Measurements from ENCODE around the gene ANTXR2.
"Not testable (repeated sequence)": the region's sequence is repeated elsewhere in the genome, so short reads cannot be mapped to it uniquely, and the experiment has no call there.

The ANTXR2 gene

DNA sequence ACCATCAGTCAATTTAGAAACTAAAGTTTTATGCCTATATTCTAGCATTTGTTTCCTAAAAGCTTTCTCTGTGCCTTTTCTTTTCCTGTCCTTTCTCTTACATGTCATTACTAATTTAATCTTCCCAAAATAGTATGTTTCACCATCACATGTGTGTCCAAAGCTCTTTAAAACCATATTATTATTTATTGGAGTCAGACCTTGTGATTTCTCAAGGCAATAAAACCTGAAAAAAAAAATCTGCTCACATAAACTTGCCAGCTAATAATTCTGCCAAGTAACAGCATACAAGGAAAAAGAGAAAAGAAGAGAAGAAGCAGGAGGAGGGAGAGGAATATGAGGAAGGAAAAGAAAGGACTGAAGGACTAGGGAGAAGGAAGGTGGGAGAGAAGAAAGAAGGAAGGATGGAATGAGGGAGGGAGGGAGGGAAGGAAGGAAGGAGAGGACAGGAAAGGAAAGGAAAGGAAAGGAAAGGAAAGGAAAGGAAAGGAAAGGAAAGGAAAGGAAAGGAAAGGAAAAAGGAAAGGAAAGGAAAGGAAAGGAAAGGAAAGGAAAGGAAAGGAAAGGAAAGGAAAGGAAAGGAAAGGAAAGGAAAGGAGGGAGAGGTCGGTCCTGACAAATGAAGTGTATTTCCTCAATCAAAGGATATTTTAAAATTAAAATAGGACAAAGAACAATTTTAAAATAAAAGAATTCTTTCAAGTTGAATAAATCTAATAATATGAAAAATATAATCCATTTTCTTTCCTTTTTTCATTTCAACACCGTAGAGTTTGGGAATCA is 57.4 kb downstream of the ANTXR2 start:
- no peak for DNase-seq

DNA sequence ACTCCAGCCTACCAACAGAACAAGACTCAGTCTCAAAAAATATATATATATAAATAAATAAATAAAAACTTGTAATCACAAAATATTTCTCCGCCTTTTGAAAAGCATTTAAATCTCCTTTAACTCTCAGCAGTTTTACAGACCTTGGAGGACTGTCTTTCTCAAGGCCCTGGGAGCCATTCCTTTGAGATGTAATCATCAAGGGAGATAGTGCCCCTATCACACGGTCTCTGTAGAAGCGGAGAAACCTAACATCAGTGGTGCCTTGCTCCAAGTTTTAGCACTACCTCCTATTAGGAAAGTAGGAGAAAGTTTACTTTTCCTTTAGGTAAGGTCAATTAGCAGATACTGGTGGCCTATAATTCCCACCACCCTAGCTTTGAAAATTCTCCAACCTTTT is 58.5 kb downstream of the ANTXR2 start:
- no peak for DNase-seq

DNA sequence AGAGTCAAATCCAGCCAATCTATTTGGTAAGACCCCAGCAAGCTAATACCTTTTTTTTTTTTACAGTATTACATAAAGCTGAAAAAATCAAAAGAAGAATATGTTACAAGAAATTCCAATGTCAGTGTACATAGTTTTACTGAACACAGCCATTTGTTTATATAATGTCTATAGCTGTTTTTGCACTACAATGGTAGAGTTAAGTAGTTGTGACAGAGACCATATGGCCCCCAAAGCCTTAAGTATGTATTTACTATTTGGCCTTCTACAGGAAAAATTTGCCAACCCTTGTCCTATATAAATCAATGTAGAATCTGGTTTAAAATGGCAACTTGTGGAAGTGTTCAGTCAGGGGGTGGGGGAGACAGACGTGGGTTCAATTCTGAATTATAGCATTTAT is 60.7 kb downstream of the ANTXR2 start:
- no peak for DNase-seq

DNA sequence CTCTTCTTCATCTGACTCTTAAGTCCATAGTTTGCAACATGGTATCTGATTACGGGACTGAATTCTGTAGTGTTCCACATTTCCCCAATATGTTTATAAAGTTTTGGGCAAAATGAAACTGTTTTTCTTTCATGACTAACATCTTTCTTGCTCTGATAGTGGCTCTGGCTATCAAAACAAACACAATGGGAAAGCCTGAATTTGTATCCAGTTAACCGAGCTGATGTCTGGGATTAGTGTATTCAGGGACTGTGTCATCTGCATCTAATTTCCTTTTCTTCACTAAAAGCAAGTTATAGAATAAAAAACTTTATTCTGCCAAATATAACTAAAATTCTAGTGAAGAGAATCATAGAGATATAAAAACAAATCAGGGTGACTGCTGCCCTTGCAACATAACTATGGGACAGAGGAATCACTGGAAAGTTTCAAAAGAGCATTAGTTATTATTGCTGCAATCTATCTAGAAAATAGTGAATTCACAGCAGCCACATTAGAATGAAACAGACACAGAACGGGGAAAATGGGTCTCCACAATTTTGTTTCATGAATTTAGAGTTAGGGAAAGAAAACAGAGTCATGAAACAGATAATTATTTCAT is 61.3 kb downstream of the ANTXR2 start:
- DNase-seq: no peak

DNA sequence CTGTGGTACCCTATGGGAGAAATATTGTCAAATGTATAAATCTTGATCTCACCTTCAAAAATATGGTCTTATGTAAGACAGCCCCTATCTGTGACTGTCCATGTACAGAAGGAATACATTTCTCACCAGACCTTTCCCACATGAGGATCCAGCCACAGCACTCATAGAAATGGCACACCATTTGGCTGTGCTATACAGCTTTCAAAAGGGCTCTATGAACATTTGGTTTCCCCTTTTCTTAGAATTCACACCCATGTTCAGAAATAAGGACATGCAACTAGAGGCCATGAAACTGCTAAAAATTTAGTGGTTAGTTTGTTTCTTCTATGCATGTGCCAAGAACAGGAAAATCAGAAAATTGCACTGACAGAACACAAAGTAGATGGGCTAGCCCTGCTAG is 62.7 kb downstream of the ANTXR2 start:
- no peak for DNase-seq

DNA sequence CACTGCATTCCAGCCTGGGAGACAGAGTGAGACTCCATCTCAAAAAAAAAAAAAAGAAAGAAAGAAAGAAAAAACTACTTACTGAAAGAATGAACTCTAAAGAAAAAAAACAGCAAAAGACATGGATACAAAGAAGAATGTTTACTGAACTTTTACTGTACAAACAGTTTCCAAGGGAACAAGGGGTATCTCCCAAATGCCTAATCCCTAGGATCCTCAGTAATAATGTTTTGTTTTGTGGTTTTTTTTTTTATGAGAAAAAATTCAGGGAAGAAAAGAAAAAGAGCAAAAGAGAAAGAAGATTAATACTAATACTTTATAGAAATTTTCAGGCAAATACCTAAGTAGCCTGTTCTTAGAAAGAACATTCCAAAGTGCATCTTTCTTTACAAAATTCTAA is 63.2 kb downstream of the ANTXR2 start:
- no peak for DNase-seq

DNA sequence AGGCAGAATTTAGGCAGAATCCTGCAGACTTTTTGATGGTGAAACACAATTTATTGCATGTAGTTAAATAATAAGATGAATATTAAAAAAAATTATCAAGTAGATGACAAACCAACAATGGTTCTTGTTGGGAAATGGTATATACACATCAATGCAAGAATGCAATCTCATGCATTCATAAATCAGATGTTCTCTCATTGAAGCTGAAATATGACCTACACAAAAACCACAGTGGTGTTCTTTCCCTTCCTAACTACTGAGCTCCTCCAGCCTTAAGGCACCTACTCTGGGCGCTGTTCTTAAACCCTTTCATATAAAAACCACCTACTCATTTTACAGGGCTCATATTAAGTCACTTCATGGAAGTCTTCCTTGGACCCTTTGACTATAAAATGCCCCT is 64.1 kb downstream of the ANTXR2 start:
- no peak for DNase-seq

DNA sequence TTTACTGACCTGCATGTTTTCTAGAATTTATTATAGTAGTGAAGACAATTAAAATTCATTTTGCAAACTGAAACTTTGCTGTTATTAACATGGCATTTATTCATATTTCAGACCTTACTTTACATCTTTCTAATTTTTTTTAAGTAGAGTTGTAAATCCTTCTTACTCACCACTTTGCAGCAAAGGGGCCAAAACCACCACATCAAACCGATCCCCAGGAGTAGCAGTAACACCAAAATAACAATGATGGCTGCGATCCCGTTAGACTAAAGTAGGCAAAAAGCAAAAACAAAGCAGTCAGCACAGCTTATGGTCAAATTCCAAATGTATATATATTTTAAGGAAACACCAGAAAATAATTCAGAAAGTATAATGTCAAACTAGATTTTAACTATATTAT is 64.7 kb downstream of the ANTXR2 start:
- no peak for DNase-seq

DNA sequence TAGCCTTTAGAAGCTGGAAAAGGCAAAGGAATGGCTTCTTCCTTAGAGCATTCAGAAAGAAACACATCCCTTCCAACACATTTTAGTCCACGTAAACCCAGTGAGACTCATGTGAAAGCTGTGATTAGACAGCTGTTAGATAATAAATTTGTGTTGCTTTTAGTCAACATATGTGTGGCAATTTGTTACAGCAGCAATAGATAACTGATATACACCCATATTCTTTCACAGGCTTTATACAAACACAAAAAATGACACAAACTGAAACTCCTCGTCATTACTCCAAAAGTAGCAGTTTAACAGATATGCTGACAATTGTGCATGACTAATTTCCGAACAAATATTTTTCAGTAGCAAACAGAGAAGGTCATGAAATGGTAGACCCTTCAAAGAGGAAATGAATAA is 65.3 kb downstream of the ANTXR2 start:
- no peak for DNase-seq

DNA sequence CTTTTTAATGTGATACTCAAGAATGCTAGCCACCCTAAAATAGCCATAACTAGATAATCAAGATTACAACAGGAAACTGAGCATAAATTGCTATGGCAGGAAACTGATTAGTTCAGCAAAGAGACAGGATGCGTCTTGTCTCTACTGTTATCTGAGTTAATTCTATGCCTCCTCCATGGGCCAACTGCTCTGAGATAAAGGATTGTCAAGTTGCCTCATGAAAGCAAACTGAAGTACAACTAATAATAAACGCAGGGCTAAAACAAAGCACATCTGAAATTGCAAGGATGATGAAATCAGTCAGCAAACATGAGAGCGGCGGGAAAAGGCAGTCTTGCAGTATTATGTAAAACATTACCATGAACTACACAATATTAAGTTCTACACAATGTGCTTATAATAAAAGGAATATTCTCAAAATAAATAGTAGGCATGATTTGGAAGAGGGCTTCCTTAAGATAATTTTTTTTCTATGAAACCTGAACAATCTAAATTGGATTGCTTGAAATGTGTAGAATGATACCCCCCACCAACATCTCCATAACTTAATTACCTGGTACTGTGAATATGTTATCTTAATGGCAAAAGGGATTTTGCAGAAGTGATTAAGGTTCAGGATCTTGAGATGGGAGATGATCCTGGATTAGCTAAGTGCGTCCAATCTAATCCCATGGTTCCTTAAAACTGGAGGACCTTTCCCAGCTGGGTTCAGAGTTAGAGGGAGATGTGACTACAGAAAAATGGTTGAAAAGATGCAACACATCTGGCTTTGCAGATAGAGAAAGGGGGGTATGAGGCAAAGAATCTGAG is 65.9 kb downstream of the ANTXR2 start:
- no peak for DNase-seq

DNA sequence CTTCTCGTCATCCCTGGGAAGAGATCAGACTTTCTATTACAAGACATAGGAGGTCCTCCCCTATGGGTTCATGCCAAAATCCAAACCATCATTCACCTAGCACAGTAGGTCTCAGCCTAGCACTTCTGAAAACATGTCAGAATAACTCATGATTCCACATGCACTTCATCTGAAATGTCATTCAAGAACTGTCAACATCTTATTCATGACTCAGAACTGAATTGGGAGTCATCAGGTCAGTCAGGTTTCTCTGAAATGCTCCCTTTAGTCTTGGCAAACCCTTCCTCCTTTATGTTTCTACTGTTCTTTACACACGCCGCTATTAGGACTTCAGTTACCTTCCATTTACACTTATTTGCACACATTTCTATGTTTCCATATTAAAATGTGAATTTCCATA is 67.2 kb downstream of the ANTXR2 start:
- DNase-seq: no peak

DNA sequence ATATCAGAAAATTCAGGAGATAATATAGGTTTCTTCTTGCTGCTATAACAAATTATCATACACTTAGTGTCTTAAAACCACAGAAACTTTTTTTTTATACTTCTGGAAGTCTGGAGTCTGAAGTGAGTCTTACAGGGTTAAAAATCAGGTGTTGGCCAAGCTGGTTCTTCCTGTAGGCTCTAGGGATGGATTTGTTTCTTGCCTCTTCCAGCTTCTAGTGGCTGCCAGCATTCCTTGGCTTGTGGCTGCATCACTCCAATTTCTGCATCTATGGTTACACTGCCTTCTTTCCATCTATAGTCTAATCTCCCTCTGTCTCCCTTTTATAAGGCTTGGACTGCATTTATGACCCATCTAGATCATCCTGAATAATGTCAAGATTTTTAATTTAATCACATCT is 68.7 kb downstream of the ANTXR2 start:
- DNase-seq: no peak

DNA sequence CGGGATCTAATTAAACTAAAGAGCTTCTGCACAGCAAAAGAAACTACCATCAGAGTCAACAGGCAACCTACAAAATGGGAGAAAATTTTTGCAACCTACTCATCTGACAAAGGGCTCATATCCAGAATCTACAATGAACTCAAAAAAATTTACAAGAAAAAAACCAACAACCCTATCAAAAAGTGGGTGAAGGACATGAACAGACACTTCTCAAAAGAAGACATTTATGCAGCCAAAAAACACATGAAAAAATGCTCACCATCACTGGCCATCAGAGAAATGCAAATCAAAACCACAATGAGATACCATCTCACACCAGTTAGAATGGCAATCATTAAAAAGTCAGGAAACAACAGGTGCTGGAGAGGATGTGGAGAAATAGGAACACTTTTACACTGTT is 70.5 kb downstream of the ANTXR2 start:
- DNase-seq: not testable (repeated sequence)

DNA sequence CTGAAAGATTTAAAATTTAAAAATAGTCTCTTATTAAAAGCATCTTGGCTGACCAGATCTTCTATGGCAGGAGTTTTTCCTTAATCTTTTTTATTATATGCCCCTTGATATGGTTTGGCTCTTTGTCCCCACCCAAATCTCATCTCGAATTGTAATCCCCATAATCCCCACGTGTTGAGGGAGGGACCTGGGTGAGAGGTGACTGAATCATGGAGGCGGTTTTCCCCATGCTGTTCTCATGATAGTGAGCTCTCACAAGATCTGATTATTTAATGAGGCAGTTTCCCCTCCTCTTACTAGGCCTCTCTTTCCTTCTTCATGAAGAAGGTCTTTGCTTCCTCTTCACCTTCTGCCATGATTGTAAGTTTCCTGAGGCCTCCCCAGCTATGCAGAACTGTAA is 74.0 kb downstream of the ANTXR2 start:
- not testable (repeated sequence) for DNase-seq

DNA sequence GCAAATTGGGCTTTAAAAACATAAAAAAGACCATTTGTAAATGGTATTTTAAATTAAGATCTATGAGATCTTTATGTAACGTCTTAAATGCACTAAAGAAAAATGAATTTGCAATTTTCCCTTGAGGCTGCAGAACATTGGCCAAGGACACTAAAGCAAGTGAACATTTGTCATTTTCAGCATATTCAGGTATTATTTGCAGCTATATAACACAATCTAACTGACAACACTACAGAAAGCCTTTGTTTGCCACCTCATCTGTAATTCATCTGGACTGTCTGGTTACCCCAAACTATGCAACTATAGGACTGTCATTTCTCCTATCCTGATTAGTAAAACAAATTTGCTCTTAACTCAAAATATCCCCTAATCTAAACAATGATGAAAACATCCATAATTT is 74.8 kb downstream of the ANTXR2 start:
- DNase-seq: no peak

DNA sequence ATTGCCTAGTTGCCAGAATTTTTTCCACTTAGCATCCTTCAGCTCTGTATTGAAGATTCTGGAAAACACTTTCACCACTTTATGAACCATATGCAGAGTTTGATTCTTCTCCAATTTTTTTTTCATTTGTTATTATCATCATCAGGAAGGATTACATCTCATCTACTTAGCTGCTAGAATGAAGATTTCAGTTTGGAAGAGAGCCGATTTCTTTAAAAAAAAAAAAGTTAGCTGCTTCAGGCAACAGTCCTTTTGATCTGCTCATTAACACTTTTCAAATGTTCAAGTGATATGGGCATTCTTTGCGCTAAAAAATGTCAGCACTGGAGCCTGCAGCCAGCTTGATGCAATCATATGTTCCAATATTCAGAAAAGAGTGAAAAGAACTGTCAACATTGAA is 76.2 kb downstream of the ANTXR2 start:
- no peak for DNase-seq

DNA sequence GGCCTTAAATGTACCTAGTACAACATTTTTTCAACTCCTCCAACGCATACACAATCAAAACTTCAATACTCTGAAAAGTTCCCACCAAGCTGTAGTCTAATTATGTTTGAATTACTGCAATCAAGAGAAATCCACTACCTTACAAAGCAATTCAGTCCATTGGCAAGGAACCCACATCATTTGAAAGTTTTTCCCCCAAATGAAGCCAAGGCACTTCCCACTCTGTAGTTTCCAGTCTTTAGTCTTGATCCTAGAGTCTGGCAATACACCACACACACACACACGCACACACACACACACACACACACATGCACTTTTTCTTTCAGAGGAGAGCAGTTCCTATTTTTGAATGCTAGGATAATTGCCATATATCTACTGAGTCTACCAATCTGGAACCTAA is 79.6 kb downstream of the ANTXR2 start:
- no peak for DNase-seq

DNA sequence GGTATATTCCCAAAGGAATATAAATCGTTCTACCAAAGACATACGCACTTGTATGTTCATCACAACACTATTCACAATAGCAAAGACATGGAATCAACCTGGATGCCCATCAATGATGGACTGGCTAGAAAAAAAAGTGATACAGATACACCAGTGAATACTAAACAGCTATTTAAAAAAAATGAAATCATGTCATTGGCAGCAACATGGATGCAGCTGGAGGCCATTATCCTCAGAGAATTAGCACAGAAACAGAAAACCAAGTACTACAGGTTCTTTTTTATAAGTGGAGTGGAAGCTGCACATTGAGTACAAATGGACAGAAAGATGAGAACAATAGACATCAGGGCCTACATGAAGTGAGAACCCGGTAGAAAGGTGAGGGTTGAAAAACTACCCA is 81.4 kb downstream of the ANTXR2 start:
- no peak for DNase-seq

DNA sequence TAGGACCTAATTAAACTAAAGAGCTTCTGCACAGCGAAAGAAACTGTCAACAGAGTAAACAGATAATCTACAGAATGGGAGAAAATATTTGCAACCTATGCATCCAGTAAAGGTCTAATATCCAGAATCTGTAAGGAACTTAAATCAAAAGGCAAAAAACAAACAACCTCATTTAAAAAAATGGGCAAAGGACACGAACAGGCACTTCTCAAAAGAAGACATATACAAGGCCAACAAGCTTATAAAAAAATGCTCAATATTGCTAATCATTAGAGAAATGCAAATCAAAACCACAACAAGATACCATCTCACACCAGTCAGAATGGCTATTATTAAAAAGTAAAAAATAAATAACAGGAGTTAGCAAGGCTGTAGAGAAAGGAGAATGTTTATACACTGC is 81.9 kb downstream of the ANTXR2 start:
- DNase-seq: not testable (repeated sequence)

DNA sequence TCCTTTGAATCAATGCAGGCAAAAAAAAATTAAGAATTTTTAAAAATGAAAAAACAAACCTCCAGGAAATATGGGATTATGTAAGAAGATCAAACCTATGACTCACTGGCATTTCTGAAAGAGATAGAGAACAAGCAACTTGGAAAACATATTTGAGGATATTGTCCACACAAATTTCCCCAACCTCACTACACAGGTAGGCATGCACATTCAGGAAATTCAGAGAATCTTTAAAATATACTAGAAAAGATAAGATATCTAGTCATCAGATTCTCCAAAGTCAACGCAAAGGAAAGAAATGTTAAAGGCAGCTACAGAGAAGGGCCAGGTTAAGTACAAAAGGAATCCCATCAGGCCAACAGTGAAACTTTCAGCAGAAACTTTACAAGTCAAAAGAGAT is 85.6 kb downstream of the ANTXR2 start:
- DNase-seq: no peak

DNA sequence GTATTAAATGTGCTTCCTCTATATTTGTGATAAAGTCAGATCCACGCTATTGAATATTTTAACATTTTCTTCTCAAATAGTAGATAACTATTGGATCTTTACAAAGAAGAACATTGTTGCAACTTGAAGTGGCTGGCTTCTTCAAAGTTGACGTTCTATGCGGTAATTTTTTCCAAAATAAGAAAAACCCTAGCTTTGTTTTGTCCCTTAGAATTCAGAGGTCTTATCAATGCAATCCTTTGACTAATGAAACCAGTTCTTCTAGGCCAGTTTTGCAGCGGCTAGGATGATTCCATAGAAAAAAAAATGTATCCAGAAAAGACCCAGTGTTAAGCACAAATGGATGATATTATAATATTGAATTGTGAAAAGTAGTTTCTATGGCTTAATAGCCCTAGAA is 89.6 kb downstream of the ANTXR2 start:
- no peak for DNase-seq

DNA sequence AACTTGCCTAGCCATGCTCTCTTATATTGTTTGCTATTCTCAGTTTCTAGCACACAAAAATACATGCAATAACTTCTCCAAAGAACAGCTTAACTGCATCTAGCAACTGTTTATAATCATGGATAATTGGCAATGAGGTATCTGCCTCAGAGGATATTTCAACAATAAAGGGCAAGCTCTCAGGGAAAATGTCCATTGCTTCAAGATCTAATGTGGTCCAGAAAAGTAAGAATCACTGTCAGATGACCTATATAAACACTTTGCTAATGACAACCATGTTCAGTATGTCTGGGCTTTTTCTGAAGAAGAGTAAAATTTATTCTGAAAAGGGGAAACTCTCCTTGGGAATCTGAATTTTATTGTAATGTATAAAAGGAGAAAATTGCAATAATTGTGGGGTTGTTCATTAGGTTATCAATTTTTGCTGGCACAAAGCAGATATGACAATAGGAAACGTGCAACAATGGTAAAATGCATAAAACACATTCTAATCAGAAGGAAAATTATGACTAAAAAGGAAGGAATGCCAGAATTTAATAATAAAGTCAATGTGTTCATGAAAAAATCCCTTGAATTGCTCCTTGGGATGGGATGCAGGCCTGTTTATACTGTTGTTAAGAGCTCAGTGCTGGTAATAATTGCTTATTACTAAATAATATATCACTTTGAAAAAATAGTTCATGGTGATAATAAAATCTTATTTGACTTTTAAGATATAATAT is 90.3 kb downstream of the ANTXR2 start:
- DNase-seq: no peak

DNA sequence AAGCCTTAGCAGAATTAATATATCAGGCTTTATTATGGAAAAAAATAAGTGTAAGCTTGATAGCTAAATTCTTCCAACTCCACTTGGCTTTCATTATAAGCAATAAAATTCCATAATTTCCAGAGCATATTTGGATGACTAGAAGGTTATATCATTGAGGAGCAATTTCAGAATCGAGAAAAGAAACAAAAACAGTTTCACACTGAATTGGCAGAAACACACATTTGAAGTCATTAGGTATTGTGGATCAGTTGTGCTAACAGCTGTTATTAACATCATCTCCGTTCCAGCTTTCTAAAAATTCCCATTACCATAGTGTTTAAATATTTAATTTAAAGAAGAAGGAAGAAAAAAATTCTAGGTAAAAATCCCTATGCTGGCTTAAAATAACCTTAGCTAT is 92.6 kb downstream of the ANTXR2 start:
- no peak for DNase-seq

Measured in activated T-cell treated with anti-CD3 and anti-CD28 coated beads, Interleukin-2, amount 50 U/mL, for 1 hour (primary cell).